GM10266 (cell line): ENCODE data around the gene F10.

Experiments used
- DNase-seq: peaks from one replicate; pipeline ENCODE4 v3.0.0; 2012; ENCODE audit errors: extremely low spot score
- CTCF ChIP-seq: IDR thresholded peaks from 2 replicates; pipeline ENCODE4 v1.5.1; 2012; ENCODE audit warnings: mild to moderate bottlenecking, low read depth; ENCODE audit not compliant: control insufficient read depth, insufficient read depth; ENCODE audit errors: missing control alignments

F10 gene

GRCh38 chr13:113140677-113141600 is 18.3 kb downstream of the F10 start:
- TF ChIP-seq CTCF = no peak
- no peak for DNase-seq

GRCh38 chr13:113141601-113141970 is 19.0 kb downstream of the F10 start:
- TF ChIP-seq CTCF = no peak
- no peak for DNase-seq

- TF ChIP-seq CTCF = no peak
- no peak for DNase-seq
Measured at GRCh38 chr13:113142876-113143275, 20.3 kb downstream of the F10 start.

- TF ChIP-seq CTCF = no peak
Measured at GRCh38 chr13:113143466-113144254, 21.1 kb downstream of the F10 start.

GRCh38 chr13:113144255-113144629 is 21.6 kb downstream of the F10 start:
- no peak for DNase-seq
- TF ChIP-seq CTCF = no peak

More at GRCh38 chr13:113143466-113144254, 21.1 kb downstream of the F10 start:
- no peak for DNase-seq

GRCh38 chr13:113145496-113145895 is 22.9 kb downstream of the F10 start:
- no peak for DNase-seq
- no peak for TF ChIP-seq CTCF
